Astrocyte (in vitro differentiated cells and primary cell): ENCODE results near the gene MIPOL1. TPM values are rescaled to one million over a fixed set of nuclear protein-coding genes. Genes with fewer than 3 reads are reported as not detected.

Experiments used
- DNase-seq: peaks from one replicate; pipeline ENCODE4 v3.0.0-alpha.2; 2010; ENCODE audit warnings: low read depth
- FAIRE-seq: peaks from 2 replicates; lab custom pipeline; 2011; peaks lifted over from hg19 to GRCh38; lab: Jason Lieb, UNC
- H2AFZ ChIP-seq: 2 replicates; pipeline ENCODE4 v1.6.0; 2012; ENCODE audit warnings: low read depth, low read length, inconsistent platforms
- H3K27ac ChIP-seq: 2 replicates; pipeline ENCODE4 v1.5.1; 2011; ENCODE audit warnings: low read depth, low read length, inconsistent platforms
- H3K27me3 ChIP-seq: 2 replicates; pipeline ENCODE4 v1.6.0; 2011; ENCODE audit warnings: low read length, inconsistent platforms; ENCODE audit not compliant: insufficient read depth
- H3K36me3 ChIP-seq: 2 replicates; pipeline ENCODE4 v1.5.1; 2011; ENCODE audit warnings: low read length, inconsistent platforms; ENCODE audit not compliant: insufficient read depth
- H3K4me1 ChIP-seq: 2 replicates; pipeline ENCODE4 v1.5.1; 2011; ENCODE audit warnings: low read length, inconsistent platforms; ENCODE audit not compliant: insufficient read depth
- H3K4me2 ChIP-seq: 2 replicates; pipeline ENCODE4 v1.6.0; 2012; ENCODE audit warnings: low read length, inconsistent platforms
- H3K4me3 ChIP-seq: 2 replicates; pipeline ENCODE4 v1.5.1; 2011; ENCODE audit warnings: low read depth, mild to moderate bottlenecking, low read length, inconsistent platforms; ENCODE audit not compliant: insufficient read depth
- H3K79me2 ChIP-seq: 2 replicates; pipeline ENCODE4 v1.6.0; 2012; ENCODE audit warnings: mild to moderate bottlenecking, low read length, inconsistent platforms; ENCODE audit not compliant: insufficient read depth
- H3K9ac ChIP-seq: 2 replicates; pipeline ENCODE4 v1.6.0; 2012; ENCODE audit warnings: mild to moderate bottlenecking, low read length, inconsistent platforms
- H3K9me3 ChIP-seq: 2 replicates; pipeline ENCODE4 v1.5.1; 2012; ENCODE audit warnings: low read depth, mild to moderate bottlenecking, low read length, inconsistent platforms; ENCODE audit not compliant: insufficient read depth
- H4K20me1 ChIP-seq: 2 replicates; pipeline ENCODE4 v1.6.0; 2012; ENCODE audit warnings: low read length, inconsistent platforms; ENCODE audit not compliant: insufficient read depth
- H3K27ac Mint-ChIP-seq: one replicate; pipeline ENCODE4 v1.8.0; 2021; ENCODE audit warnings: mild to moderate bottlenecking, mixed read lengths; ENCODE audit not compliant: unreplicated experiment
- H3K27me3 Mint-ChIP-seq: one replicate; pipeline ENCODE4 v1.8.0; 2021; ENCODE audit warnings: low read depth, mixed read lengths; ENCODE audit not compliant: unreplicated experiment
- H3K36me3 Mint-ChIP-seq: one replicate; pipeline ENCODE4 v1.8.0; 2021; ENCODE audit warnings: low read depth, mixed read lengths; ENCODE audit not compliant: unreplicated experiment
- H3K4me1 Mint-ChIP-seq: one replicate; pipeline ENCODE4 v1.8.0; 2021; ENCODE audit warnings: low read depth, mixed read lengths; ENCODE audit not compliant: unreplicated experiment
- H3K4me3 Mint-ChIP-seq: one replicate; pipeline ENCODE4 v1.8.0; 2021; ENCODE audit warnings: mild to moderate bottlenecking, moderate library complexity, mixed read lengths; ENCODE audit not compliant: unreplicated experiment
- H3K9me3 Mint-ChIP-seq: one replicate; pipeline ENCODE4 v1.8.0; 2021; ENCODE audit warnings: mild to moderate bottlenecking, mixed read lengths; ENCODE audit not compliant: unreplicated experiment
- EZH2 ChIP-seq: IDR thresholded peaks from 2 replicates; pipeline ENCODE4 v1.6.1; 2012; ENCODE audit warnings: mild to moderate bottlenecking, low read length, inconsistent platforms; ENCODE audit not compliant: insufficient read depth
- total RNA-seq: library from RNA; stranded (reverse); gene quantifications from 2 replicates; pipeline ENCODE4 v1.2.1, GENCODE V29; 2021
- TF ChIP-seq, protein P1 (sequence below): IDR thresholded peaks from 2 replicates; pipeline ENCODE4 v1.5.1; 2011; ENCODE audit warnings: low read depth, mild to moderate bottlenecking, inconsistent platforms, low read length, moderate library complexity; ENCODE audit not compliant: insufficient read depth

Gene MIPOL1
- total RNA-seq, 1 donor from 2014 or later = 15.7 TPM

DNA sequence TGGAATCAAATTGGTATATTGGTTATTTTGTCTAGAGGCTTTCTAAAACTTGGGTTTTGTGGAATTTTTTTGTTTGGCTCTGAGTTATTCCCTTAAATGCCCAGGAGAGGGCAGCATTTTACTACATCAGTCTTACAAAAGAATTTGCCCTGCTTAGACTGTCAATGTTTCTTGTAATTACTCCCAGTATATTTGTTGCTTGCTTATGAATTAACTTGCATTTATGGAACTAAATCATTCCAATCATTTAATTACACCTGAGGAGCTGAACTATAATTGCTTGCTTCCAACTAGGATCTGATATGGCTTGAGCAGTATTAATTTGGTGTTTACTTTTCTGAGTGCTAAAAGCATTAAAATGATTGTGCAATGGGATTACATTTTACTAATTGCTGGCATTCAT, 48.7 kb downstream of the MIPOL1 start:
- Mint-ChIP-seq H3K27ac (no peak overlapping the region), H3K4me3 (no peak overlapping the region), H3K36me3 (no peaks in the 10 kb centered on the region), H3K27me3 (no peaks in the 10 kb centered on the region), H3K9me3 (no peaks in the 10 kb centered on the region), H3K4me1 (no peaks in the 10 kb centered on the region)
- H3K27me3 ChIP-seq = no peaks in the 10 kb centered on the region
- FAIRE-seq (peak; percentile 67), DNase-seq (peak; percentile 22)
- H3K36me3 ChIP-seq = no peaks in the 10 kb centered on the region
- no peak overlapping the region for H2AFZ ChIP-seq
- H3K79me2 ChIP-seq = no peaks in the 10 kb centered on the region
- no peak overlapping the region for H3K4me3 ChIP-seq
- no peaks in the 10 kb centered on the region for H3K4me1 ChIP-seq
- no peak overlapping the region for H3K4me2 ChIP-seq
- H3K27ac ChIP-seq = no peak overlapping the region
- no peaks in the 10 kb centered on the region for H3K9me3 ChIP-seq
- TF ChIP-seq, protein P1, sequence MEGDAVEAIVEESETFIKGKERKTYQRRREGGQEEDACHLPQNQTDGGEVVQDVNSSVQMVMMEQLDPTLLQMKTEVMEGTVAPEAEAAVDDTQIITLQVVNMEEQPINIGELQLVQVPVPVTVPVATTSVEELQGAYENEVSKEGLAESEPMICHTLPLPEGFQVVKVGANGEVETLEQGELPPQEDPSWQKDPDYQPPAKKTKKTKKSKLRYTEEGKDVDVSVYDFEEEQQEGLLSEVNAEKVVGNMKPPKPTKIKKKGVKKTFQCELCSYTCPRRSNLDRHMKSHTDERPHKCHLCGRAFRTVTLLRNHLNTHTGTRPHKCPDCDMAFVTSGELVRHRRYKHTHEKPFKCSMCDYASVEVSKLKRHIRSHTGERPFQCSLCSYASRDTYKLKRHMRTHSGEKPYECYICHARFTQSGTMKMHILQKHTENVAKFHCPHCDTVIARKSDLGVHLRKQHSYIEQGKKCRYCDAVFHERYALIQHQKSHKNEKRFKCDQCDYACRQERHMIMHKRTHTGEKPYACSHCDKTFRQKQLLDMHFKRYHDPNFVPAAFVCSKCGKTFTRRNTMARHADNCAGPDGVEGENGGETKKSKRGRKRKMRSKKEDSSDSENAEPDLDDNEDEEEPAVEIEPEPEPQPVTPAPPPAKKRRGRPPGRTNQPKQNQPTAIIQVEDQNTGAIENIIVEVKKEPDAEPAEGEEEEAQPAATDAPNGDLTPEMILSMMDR = peak; percentile 82
- TF ChIP-seq EZH2 = no peak
- H3K9ac ChIP-seq = no peak overlapping the region
- peaks cover 3% of the 10 kb centered on the region for H4K20me1 ChIP-seq

DNA sequence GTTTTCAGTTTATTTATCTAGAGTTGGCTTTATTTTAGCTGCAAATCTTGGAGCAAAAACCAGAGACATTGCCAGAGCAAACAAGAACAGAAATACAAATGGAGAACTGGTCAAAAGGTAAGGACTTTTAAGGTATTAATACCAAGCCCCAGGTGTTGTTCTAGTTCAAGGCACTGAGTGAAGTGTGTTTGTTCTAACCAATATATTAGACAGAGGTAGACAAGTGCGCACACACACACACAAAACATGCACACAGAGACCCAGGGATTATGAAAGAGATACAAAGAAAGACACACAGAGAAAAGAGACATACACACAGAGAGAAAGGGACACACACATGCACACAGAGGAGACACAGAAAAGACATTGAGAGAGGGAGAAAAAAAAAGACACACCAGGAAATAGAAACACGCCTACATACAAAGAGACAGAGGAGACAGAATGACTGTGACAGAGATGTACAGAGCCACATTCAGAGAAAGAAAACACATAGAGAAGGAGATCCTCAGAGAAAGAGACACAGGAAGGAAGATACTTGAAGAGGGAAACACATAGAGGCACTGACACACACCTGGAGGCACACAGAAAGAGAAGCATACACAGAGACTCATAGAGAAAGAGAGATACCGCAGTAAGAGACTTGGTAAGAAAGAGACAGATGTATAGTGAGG, 50.2 kb downstream of the MIPOL1 start:
- FAIRE-seq = no peak
- no peak overlapping the region for H3K9ac ChIP-seq
- Mint-ChIP-seq H3K27me3 (no peaks in the 10 kb centered on the region), H3K4me1 (no peaks in the 10 kb centered on the region), H3K36me3 (no peaks in the 10 kb centered on the region), H3K9me3 (no peaks in the 10 kb centered on the region), H3K27ac (no peak overlapping the region), H3K4me3 (no peak overlapping the region)
- peaks cover 3% of the 10 kb centered on the region for H4K20me1 ChIP-seq
- H3K4me1 ChIP-seq = no peaks in the 10 kb centered on the region
- H3K79me2 ChIP-seq = no peaks in the 10 kb centered on the region
- DNase-seq = no peak
- H3K27ac ChIP-seq = no peak overlapping the region
- H3K9me3 ChIP-seq = no peaks in the 10 kb centered on the region
- H2AFZ ChIP-seq = no peak overlapping the region
- H3K27me3 ChIP-seq = no peaks in the 10 kb centered on the region
- TF ChIP-seq EZH2 = no peak
- TF ChIP-seq, protein P1 = no peak
- H3K4me3 ChIP-seq = no peak overlapping the region
- H3K36me3 ChIP-seq = no peaks in the 10 kb centered on the region
- no peak overlapping the region for H3K4me2 ChIP-seq

DNA sequence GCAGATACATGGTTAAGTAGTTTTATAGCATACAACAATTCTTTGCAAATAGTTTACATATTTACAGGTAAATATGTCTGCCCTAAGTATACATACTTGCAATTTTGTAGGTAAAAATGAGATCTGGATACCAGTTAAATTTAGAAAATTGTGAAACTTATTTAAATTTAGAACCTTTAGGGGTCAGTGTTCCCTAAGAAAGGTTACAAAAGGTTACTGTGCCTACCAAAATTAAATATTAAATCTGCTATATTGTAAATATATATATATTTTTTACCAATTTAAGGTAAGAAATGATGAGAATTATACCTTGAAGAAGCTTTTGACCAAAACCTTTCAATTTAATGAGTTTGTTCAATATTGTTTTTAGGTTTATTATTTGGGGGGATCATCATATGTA, 54.0 kb downstream of the MIPOL1 start:
- Mint-ChIP-seq H3K9me3 (no peaks in the 10 kb centered on the region), H3K27ac (no peak overlapping the region), H3K36me3 (no peaks in the 10 kb centered on the region), H3K27me3 (no peaks in the 10 kb centered on the region), H3K4me3 (no peak overlapping the region), H3K4me1 (peaks cover 3% of the 10 kb centered on the region)
- no peak for FAIRE-seq
- no peak overlapping the region for H3K4me2 ChIP-seq
- H3K4me1 ChIP-seq = no peaks in the 10 kb centered on the region
- H3K36me3 ChIP-seq = no peaks in the 10 kb centered on the region
- H3K9ac ChIP-seq = no peak overlapping the region
- no peaks in the 10 kb centered on the region for H4K20me1 ChIP-seq
- H2AFZ ChIP-seq = no peak overlapping the region
- H3K79me2 ChIP-seq = no peaks in the 10 kb centered on the region
- no peak overlapping the region for H3K27ac ChIP-seq
- TF ChIP-seq, protein P1 = no peak
- TF ChIP-seq EZH2 = no peak
- H3K4me3 ChIP-seq = no peak overlapping the region
- DNase-seq = no peak
- no peaks in the 10 kb centered on the region for H3K27me3 ChIP-seq
- no peaks in the 10 kb centered on the region for H3K9me3 ChIP-seq
